Measurements from ENCODE around the gene B4GALT5.

DNA sequence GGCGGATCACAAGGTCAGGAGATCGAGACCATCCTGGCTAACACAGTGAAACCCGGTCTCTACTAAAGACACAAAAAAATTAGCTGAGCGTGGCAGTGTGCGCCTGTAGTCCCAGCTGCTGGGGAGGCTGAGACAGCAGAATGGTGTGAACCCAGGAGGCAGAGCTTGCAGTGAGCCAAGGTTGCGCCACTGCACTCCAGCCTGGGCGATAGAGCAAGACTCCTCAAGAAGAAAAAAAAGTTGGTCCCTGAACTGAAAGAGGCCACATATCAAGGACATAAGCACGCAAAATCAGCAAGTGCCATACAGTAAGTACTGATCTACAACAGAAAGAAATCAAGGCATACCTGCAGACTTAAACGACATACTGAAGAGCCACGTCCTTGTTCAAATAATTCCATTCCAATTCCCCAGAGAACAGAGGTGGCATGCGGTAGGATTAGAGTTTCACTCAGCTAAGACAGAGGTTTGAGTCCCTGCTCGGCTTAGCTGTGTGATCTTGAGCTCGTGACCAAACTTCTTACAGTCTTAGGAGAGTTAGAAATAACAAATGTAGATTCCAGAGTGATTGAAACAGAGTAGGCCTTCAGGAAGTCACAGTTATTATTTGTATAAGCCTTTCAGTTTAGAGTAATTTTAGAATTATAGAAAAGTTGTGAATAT is 29.2 kb downstream of the B4GALT5 start:
- TF ChIP-seq, protein P1, sequence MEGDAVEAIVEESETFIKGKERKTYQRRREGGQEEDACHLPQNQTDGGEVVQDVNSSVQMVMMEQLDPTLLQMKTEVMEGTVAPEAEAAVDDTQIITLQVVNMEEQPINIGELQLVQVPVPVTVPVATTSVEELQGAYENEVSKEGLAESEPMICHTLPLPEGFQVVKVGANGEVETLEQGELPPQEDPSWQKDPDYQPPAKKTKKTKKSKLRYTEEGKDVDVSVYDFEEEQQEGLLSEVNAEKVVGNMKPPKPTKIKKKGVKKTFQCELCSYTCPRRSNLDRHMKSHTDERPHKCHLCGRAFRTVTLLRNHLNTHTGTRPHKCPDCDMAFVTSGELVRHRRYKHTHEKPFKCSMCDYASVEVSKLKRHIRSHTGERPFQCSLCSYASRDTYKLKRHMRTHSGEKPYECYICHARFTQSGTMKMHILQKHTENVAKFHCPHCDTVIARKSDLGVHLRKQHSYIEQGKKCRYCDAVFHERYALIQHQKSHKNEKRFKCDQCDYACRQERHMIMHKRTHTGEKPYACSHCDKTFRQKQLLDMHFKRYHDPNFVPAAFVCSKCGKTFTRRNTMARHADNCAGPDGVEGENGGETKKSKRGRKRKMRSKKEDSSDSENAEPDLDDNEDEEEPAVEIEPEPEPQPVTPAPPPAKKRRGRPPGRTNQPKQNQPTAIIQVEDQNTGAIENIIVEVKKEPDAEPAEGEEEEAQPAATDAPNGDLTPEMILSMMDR (IDR thresholded peaks at IDR 0.05; ENCODE audit: low read depth, low read length), result no peak
- no peak for TF ChIP-seq EZH2phosphoT487 (IDR thresholded peaks at IDR 0.05; ENCODE audit: low read depth)

All from OCI-LY3 (cell line).